ENCODE measurements around the gene FAF1.
"Not testable (repeated sequence)": the region's sequence is repeated elsewhere in the genome, so short reads cannot be mapped to it uniquely, and the experiment has no call there.

Gene FAF1

GRCh38 chr1:50959913-50960844, at the start of gene FAF1:
TSS of gene FAF1 (minus strand) at chr1:50960267. CDS start at chr1:50959811, 456 bp downstream.
- in situ Hi-C loops (cut with MboI; ENCODE audit: low sequenced_read_pairs): no loop called here

DNA sequence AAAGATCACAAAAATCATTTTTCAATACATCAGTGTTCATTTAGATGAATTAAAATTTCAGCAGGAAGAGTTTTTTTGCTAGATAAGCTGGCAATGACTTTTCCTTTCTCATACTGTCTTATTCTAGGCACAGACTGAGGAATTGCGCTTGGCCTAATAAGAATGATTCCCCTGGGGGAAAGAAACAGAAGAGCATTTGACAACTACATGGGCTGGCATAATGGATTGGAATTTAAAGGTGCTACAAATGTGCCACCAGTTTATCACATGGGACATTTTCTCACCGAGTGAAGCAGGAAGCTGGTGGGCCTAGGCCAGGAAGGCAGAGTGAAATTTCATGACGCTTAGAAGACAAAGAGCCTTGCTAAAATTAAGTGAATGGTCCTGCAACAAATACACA, 49.3 kb upstream of the FAF1 start:
- in situ Hi-C loops (cut with MboI; ENCODE audit: low sequenced_read_pairs): no loop called here

DNA sequence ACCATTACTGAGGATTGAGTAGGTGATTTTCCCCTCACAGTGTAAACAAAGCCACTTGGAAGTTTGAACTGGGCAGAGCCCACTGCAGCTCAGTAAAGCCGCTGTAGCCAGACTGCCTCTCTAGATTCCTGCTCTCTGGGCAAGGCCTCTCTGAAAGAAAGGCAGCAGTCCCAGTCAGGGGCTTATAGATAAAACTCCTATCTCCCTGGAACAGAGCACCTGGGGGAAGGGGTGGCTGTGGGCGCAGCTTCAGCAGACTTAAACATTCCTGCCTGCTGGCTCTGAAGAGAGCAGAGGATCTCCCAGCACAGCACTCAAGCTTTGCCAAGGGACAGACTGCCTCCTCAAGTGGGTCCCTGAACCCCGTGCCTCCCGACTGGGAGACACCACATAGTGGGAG, 45.5 kb upstream of the FAF1 start:
- in situ Hi-C loops (cut with MboI; ENCODE audit: low sequenced_read_pairs): not testable (repeated sequence)

DNA sequence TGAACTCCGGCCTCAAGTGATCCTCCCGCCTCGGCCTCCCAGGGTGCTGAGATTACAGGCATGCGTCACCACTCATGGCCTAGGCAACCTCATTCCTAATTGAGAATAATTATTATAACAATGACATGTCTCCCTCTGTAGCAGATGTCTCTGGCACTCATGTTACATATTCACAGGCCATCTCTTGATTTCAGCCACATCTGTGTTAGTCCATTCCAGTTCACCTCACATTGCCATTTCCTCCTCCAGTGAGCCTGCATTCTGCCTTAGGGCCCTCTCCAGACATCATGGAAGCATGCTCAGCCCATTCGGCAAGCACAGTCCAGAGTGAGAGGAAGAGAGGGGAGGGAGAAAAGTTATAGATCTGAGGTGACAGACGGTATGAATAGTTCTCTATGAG, 42.4 kb upstream of the FAF1 start:
- in situ Hi-C loops (cut with MboI; ENCODE audit: low sequenced_read_pairs): no loop called here

GRCh38 chr1:51000651-51001050, 40.6 kb upstream of the FAF1 start:
- in situ Hi-C loops (cut with MboI; ENCODE audit: low sequenced_read_pairs): no loop called here

- in situ Hi-C loops (cut with MboI; ENCODE audit: low sequenced_read_pairs): no loop called here
These were observed 40.1 kb upstream of the FAF1 start for GRCh38 chr1:51000160-51000559.

- in situ Hi-C loops (cut with MboI; ENCODE audit: low sequenced_read_pairs): not testable (repeated sequence)
These were observed 39.3 kb upstream of the FAF1 start for GRCh38 chr1:50999375-50999774.

- in situ Hi-C loops (cut with MboI; ENCODE audit: low sequenced_read_pairs): no loop called here
These were observed 36.0 kb upstream of the FAF1 start for GRCh38 chr1:50996083-50996482.

DNA sequence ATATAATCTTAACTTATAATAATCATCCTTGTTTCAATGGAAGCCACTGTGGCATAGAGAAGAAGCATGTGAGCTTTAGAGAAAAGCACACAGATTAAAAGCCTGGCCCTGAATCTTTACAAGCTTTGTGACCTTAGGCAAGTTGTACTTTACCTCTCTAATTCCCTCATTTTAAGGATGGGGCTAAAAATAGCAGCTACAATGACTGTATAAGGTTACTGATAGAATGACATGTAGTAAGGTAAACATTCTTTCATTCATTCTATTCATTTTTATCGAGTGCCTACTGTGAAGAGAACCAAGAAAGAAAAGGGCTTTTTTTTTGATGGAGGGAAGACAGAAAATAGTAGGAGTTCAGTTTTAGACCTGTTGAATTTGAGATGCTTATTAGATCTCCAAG, 35.6 kb upstream of the FAF1 start:
- in situ Hi-C loops (cut with MboI; ENCODE audit: low sequenced_read_pairs): no loop called here

DNA sequence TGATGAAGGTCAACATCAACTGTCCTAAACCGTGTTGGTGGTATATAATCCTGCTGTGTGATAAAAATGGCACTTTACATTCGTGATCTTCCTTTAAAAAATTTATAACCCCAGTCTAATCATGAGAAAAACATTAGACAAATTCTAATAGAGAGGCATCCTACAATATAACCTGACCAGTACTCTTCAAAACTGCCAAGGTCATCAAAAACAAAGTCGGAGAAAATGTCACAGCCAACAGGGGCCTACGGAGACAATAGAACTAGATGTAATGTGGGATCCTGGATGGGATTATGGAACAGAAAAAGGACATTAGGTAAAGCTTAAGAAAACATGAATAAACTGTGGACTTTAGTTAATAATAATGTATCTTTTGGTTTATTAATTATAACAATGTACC, 34.9 kb upstream of the FAF1 start:
- in situ Hi-C loops (cut with MboI; ENCODE audit: low sequenced_read_pairs): no loop called here

DNA sequence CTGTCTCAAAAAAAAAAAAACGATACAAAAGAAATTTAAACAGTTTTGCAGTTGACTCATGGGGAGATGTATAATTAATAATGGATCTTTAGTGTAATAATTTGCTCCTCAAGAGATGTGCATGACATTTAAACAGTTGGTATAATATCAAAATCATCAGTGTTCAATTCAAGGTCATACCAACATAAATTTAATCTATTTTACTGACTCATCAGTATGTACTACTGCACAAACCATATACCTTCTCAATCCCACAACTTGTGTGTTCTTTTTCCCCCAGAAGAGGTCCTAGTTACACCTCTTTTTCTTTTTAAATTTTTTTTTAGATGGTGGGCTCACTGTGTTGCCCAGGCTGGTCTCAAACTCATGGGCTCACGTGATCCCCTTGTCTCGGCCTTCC, 33.6 kb upstream of the FAF1 start:
- in situ Hi-C loops (cut with MboI; ENCODE audit: low sequenced_read_pairs): no loop called here

GRCh38 chr1:50992532-50993318, 32.7 kb upstream of the FAF1 start:
- in situ Hi-C loops (cut with MboI; ENCODE audit: low sequenced_read_pairs): no loop called here

DNA sequence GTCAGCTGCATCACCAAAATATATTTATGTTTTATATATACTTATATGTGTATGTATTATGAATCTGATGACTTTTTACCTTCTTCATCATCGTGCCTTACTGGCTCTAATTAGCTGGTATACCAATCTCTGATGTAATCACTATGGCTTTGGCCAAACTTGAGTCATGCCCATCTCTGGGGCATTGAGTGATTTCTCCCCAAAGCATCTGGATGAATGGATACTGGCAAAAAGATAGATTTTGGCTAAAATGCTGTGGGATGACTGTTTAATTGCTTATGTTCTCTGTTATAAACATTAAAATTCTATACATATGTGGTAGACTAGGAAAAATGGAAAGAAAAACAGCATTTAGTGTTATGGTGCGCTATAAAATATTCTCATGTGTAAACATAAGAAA, 29.6 kb upstream of the FAF1 start:
- in situ Hi-C loops (cut with MboI; ENCODE audit: low sequenced_read_pairs): no loop called here

DNA sequence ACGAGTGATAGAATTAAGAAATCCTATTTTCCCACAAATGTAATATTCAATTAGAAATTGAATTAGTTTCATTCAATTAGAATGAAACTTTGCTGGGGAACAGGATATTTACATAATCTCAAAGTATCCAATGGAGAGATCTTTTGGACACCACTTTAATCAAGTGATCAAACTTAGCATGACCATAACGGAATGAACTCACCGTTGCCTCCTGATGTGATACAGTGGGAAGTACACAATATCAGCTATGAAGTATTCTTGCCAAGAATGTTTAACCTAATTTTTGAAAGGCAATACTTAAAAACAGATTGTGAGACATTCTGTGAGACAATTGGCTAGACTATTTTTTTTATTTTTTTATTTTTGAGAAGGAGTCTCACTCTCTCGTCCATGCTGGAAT, 26.6 kb upstream of the FAF1 start:
- in situ Hi-C loops (cut with MboI; ENCODE audit: low sequenced_read_pairs): no loop called here

GRCh38 chr1:50985094-50985493, 25.0 kb upstream of the FAF1 start:
- in situ Hi-C loops (cut with MboI; ENCODE audit: low sequenced_read_pairs): no loop called here

DNA sequence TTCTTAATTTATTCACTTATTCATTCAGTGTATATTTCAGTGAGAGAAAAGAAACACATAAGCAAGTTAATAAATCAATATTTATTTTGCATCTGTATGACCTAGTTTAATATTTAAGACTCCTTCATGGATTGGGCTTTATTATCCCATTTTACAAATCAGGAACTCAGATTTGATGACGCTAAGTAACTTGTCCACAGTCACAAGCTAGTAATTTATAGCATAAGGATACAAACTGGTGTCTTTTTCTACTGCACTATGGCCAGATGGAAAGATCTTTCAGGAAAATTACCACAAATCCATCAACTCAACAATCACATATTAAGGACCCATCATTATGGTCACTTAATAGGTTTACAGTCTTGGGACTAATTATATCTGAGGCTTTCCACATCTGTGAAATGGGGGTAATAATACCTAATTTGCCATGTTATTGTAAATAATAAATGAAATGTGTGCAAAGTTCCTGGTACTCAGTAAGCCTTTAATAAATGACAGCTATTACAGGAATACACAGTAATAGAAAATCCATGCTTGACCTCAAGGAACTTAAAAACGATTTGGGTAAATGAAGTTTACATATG, 23.2 kb upstream of the FAF1 start:
- in situ Hi-C loops (cut with MboI; ENCODE audit: low sequenced_read_pairs): no loop called here

GRCh38 chr1:50982611-50983010, 22.5 kb upstream of the FAF1 start:
- in situ Hi-C loops (cut with MboI; ENCODE audit: low sequenced_read_pairs): no loop called here

DNA sequence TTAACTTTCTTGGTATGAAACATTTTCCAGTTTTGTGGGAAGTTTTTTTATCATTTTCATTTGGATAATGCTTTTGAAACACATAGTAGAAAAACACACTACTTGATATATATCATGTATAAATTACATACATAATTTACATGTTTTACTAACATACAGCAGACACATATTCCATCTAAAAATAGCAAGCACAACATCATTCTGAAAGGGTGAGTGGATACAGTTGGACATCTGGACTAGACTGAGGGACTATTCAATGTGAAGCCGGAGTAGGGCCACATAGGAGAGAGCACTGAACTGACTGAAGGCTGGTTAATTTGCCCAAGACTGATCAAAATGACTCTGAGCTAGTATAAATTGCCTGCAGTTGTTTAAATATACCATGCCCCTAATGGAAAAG, 21.7 kb upstream of the FAF1 start:
- in situ Hi-C loops (cut with MboI; ENCODE audit: low sequenced_read_pairs): no loop called here

GRCh38 chr1:50980505-50980904, 20.4 kb upstream of the FAF1 start:
- in situ Hi-C loops (cut with MboI; ENCODE audit: low sequenced_read_pairs): no loop called here

DNA sequence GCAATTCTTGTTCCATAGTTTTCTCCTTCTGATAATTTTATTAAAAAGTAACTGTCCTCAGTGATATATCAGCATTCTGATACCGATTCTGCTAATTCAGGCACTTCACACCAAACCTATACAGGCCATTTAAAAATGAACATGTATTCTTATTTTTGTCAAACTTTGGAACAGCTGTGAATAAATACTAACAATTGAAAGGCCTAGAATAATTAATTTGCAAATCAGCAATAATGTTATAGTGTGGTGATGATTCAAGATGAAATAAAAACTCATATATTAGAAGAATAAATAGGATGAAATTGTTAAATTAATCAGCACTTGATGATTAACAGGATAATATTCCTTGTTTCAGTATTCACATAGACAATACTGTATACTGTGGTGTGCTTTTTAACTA, 19.9 kb upstream of the FAF1 start:
- in situ Hi-C loops (cut with MboI; ENCODE audit: low sequenced_read_pairs): no loop called here

- in situ Hi-C loops (cut with MboI; ENCODE audit: low sequenced_read_pairs): no loop called here
These were observed 19.1 kb upstream of the FAF1 start for GRCh38 chr1:50978852-50979781.

Data from hTERT RPE-1 (cell line).